BE2C (cell line): Measurements from ENCODE around the gene MRPL37.
"Not testable (repeated sequence)": the region's sequence is repeated elsewhere in the genome, so short reads cannot be mapped to it uniquely, and the experiment has no call there.

Experiments used
- DNase-seq: peaks from one replicate; pipeline ENCODE4 v3.0.0-alpha.2; 2020
- H3K27me3 ChIP-seq: fragments of 250-450 bp; sonication (Bioruptor Pico); 2 replicates; pipeline ENCODE4 v1.5.1; 2020; ENCODE audit warnings: mild to moderate bottlenecking
- H3K36me3 ChIP-seq: fragments of 250-450 bp; sonication (Bioruptor Pico); 2 replicates; pipeline ENCODE4 v1.5.1; 2020; ENCODE audit warnings: mild to moderate bottlenecking
- H3K4me1 ChIP-seq: fragments of 250-450 bp; sonication (Bioruptor Pico); 2 replicates; pipeline ENCODE4 v1.5.1; 2020
- H3K4me3 ChIP-seq: 2 replicates; pipeline ENCODE4 v1.5.1; 2011; ENCODE audit warnings: low read depth, low read length
- H3K9me3 ChIP-seq: fragments of 250-450 bp; sonication (Bioruptor Pico); 2 replicates; pipeline ENCODE4 v1.5.1; 2020
- TF ChIP-seq, protein P1 (sequence below): IDR thresholded peaks from 2 replicates; pipeline ENCODE4 v1.5.1; 2012; ENCODE audit warnings: mild to moderate bottlenecking, low read depth, low read length

Gene MRPL37

DNA sequence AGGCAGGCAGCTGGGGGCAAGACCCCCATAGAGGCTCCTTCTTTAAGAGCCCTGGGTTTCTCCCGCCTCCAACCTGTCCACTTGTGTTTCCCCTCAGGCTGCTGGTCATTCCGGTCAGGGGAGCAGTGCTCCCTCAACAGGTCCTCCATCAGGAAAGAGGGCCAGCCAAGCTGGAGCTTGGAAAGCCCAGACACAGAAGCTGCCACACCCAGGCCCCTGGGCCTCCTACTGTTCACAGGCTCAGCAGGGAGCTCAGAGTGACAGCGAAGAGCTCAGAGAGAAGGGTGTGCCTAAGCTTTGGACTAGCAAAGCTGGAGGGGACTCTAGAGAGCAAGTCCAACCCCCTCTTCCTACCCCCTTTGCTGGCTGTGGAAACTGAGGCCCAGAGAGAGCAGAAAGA lies 36.9 kb upstream of the MRPL37 start:
- Histone ChIP-seq H3K4me1 (no peaks in the 10 kb centered on the region), H3K4me3 (no peak overlapping the region), H3K36me3 (no peaks in the 10 kb centered on the region), H3K27me3 (no peaks in the 10 kb centered on the region), H3K9me3 (no peaks in the 10 kb centered on the region)
- DNase-seq, result no peak
- TF ChIP-seq, protein P1, sequence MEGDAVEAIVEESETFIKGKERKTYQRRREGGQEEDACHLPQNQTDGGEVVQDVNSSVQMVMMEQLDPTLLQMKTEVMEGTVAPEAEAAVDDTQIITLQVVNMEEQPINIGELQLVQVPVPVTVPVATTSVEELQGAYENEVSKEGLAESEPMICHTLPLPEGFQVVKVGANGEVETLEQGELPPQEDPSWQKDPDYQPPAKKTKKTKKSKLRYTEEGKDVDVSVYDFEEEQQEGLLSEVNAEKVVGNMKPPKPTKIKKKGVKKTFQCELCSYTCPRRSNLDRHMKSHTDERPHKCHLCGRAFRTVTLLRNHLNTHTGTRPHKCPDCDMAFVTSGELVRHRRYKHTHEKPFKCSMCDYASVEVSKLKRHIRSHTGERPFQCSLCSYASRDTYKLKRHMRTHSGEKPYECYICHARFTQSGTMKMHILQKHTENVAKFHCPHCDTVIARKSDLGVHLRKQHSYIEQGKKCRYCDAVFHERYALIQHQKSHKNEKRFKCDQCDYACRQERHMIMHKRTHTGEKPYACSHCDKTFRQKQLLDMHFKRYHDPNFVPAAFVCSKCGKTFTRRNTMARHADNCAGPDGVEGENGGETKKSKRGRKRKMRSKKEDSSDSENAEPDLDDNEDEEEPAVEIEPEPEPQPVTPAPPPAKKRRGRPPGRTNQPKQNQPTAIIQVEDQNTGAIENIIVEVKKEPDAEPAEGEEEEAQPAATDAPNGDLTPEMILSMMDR, result no peak

DNA sequence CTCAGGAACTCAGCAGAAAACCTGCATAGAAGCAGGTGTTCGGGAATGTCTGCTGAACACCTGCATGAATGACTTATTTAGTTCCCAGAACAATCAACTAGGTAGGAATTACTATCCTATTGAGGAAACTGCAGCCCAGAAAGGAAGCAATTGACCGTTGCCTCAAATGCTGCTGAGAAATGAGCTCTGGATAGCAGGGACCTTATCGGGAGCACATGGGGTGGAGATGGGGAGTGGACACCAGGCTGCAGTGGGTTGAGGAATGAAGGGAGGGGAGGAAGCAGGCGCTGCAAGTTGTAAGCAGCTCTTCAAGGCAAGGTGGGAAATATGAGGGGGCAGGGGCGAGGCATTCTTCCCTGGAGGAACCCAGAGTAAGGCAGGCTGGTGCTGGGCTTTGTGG lies 36.4 kb upstream of the MRPL37 start:
- TF ChIP-seq, protein P1, result no peak
- no peaks in the 10 kb centered on the region for H3K27me3 ChIP-seq
- no peaks in the 10 kb centered on the region for H3K4me1 ChIP-seq
- no peaks in the 10 kb centered on the region for H3K36me3 ChIP-seq
- DNase-seq, result no peak
- no peaks in the 10 kb centered on the region for H3K9me3 ChIP-seq
- H3K4me3 ChIP-seq, result no peak overlapping the region

DNA sequence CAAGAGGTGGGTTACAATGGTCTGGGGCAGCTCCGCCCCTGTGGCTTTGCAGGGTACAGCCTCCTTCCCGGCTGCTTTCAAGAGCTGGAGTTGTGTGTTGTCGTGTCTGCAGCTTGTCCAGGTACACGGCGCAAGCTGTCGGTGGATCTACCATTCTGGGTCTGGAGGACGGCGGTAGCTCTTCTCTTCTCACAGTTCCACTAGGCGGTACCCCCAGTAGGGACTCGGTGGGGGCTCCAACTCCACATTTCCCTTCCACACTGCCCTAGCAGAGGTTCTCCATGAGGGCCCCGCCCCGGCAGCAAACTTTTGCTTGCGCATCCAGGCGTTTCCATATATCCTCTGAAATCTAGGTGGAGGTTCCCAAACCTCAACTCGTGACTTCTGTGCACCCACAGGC lies 34.8 kb upstream of the MRPL37 start:
- Histone ChIP-seq H3K4me1 (no peaks in the 10 kb centered on the region), H3K9me3 (no peaks in the 10 kb centered on the region), H3K27me3 (no peaks in the 10 kb centered on the region), H3K36me3 (no peaks in the 10 kb centered on the region), H3K4me3 (no peak overlapping the region)
- DNase-seq, result no peak
- TF ChIP-seq, protein P1, result no peak

DNA sequence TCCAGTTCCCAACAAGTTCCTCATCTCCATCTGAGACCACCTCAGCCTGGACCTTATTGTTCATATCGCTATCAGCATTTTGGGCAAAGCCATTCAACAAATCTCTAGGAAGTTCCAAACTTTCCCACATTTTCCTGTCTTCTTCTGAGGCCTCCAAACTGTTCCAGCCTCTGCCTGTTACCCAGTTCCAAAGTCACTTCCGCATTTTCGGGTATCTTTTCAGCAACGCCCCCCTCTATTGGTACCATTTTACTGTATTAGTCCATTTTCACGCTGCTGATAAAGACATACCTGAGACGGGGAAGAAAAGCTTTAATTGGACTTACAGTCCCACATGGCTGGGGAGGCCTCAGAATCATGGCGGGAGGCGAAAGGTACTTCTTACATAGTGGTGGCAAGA lies 33.6 kb upstream of the MRPL37 start:
- not testable (repeated sequence) for DNase-seq, H3K4me1 ChIP-seq, H3K36me3 ChIP-seq, H3K9me3 ChIP-seq, H3K27me3 ChIP-seq, H3K4me3 ChIP-seq

DNA sequence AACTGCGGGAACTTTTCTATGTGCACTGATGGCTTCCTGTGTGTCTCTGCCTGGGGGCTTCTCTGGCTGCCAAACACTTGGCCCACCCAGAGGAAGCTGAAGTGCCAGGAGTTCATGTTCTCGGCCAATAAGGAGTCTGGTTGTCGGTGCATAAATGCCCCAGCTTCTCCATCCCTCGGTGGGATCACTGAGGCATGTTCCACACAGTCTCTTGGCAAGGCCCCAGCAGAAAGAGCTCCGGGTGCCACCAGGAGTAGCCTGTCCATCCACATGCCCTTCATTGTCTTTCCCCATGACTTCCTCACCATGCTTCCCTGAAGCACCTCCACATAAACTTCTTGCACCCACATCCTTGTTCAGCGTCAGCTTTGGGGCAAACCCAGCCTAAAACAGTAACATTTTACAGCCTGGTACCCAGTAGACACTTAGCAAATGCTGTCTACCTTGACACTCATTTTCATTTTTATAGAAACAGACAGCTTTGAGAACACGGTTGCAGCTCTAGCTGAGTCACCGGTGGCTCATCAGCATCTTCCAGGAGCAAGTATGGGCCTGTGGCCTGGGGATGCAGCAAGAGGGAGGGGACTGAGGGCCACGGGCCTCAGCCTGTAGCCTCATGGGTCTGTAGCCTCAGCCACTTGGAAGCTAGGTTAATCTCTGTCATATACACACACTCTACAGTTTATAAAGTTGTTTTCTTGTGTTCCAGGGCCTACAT lies 32.4 kb upstream of the MRPL37 start:
- no peaks in the 10 kb centered on the region for H3K36me3 ChIP-seq
- H3K9me3 ChIP-seq, result no peaks in the 10 kb centered on the region
- TF ChIP-seq, protein P1, result no peak
- no peaks in the 10 kb centered on the region for H3K27me3 ChIP-seq
- no peak overlapping the region for H3K4me3 ChIP-seq
- DNase-seq, result no peak
- no peaks in the 10 kb centered on the region for H3K4me1 ChIP-seq

DNA sequence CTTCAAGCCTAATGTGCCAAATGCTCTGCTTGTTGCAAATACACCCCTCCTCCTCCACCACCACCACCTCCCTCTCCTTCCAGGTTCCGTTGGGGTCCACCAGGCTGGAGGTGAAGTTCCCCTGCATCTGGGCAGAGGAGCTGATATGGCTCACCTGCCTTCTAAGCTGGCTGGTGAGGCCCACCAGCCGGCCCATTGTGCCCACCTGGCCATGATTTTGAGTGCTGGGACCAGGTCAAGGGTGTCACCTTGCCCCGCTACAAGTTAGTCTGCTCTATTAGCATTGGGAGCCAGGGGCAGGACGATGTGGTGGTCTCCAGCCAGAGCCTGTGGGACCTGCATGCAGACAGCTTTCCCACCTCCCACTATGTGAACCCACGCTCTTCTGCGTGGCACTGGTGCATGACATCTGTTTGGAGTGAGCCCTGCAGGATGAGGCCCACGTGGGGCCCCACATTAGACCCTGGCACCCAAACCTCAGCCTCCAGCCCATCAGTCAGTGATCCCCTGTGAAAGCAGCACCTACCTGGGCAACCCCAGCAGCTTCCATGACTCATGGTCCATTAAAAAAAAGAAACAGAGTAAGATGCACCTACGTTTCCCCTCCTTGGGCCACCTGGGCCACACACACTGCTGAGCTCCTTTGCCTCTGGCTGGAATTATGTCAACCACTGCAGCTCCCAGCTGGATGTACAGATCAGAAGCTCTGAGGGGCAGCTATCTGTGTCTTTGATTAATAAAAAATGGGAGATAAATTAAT lies 31.6 kb upstream of the MRPL37 start:
- H3K36me3 ChIP-seq, result no peaks in the 10 kb centered on the region
- TF ChIP-seq, protein P1, result no peak
- H3K4me3 ChIP-seq, result no peak overlapping the region
- DNase-seq, result no peak
- no peaks in the 10 kb centered on the region for H3K4me1 ChIP-seq
- H3K27me3 ChIP-seq, result no peaks in the 10 kb centered on the region
- H3K9me3 ChIP-seq, result no peaks in the 10 kb centered on the region
